NCI-H187 (cell line): ENCODE measurements around the gene EVPL.
A peak's percentile ranks its signal among the peaks of the same experiment; 100 is the strongest.
"Not testable (repeated sequence)": the region's sequence is repeated elsewhere in the genome, so short reads cannot be mapped to it uniquely, and the experiment has no call there.

ENCODE experiments used
- DNase-seq, 2 experiments: peaks; one replicate each; lab custom pipeline; 2025; lab: John Stamatoyannopoulos, UW

EVPL gene

GRCh38 chr17:75996665-75997590, 30.2 kb downstream of the EVPL start:
- DNase-seq: no peak

GRCh38 chr17:75995385-75995925, 31.7 kb downstream of the EVPL start:
- DNase-seq: no peak

GRCh38 chr17:75994802-75995370, 32.2 kb downstream of the EVPL start:
- DNase-seq: no peak

GRCh38 chr17:75991396-75991795, 35.7 kb downstream of the EVPL start:
- no peak for DNase-seq

- no peak for DNase-seq
Observed at GRCh38 chr17:75987041-75987440, 40.1 kb downstream of the EVPL start.

GRCh38 chr17:75985986-75986385, 41.1 kb downstream of the EVPL start:
- DNase-seq: no peak

- DNase-seq: no peak
Observed at GRCh38 chr17:75983501-75984181, 43.5 kb downstream of the EVPL start.

- no peak for DNase-seq
Observed at GRCh38 chr17:75981019-75981615, 46.0 kb downstream of the EVPL start.

GRCh38 chr17:75980188-75981018, 46.7 kb downstream of the EVPL start:
- no peak for DNase-seq

GRCh38 chr17:75979705-75980187, 47.4 kb downstream of the EVPL start:
- no peak for DNase-seq

GRCh38 chr17:75978938-75979704, 48.0 kb downstream of the EVPL start, which contains the start of the genes ACOX1 and TEN1:
Gene ACOX1, minus strand, starts transcription at chr17:75979166. Its CDS starts 93 bp downstream, at chr17:75979073.
Gene TEN1, plus strand, starts transcription at chr17:75979240. Its CDS starts 6,953 bp downstream, at chr17:75986193.
- peak; percentile 94 to 96 for DNase-seq

GRCh38 chr17:75976175-75976848, 50.8 kb downstream of the EVPL start:
- DNase-seq: no peak

- DNase-seq: no peak
Observed at GRCh38 chr17:75975757-75976174, 51.3 kb downstream of the EVPL start.

- not testable (repeated sequence) for DNase-seq
Observed at GRCh38 chr17:75975187-75975586, 51.9 kb downstream of the EVPL start.

GRCh38 chr17:75970626-75971025, 56.5 kb downstream of the EVPL start:
- no peak for DNase-seq

- no peak for DNase-seq
Observed at GRCh38 chr17:75970011-75970523, 57.0 kb downstream of the EVPL start.

GRCh38 chr17:75969044-75969443, 58.1 kb downstream of the EVPL start:
- DNase-seq: not testable (repeated sequence)

GRCh38 chr17:75965468-75965867, 61.6 kb downstream of the EVPL start:
- DNase-seq: no peak

GRCh38 chr17:75959839-75960511, 67.1 kb downstream of the EVPL start:
- DNase-seq: no peak
